Activated T-helper 1 cell treated with anti-CD3 and anti-CD28 coated beads, Interleukin-12 subunit alpha, Interleukin-12 subunit beta, Interleukin-2, Interleukin-4 antibody, amounts not matched to agents 30 ng/mL and 10 ng/mL and 1 ng/mL, durations not matched to agents 14 hours and 24 hours and 36 hours (primary cell): ENCODE results near the gene CEBPB. TPM values are rescaled to one million over a fixed set of nuclear protein-coding genes. Genes with fewer than 3 reads are reported as not detected.
A peak's percentile ranks its signal among the peaks of the same experiment; 100 is the strongest.
"Not testable (repeated sequence)": the region's sequence is repeated elsewhere in the genome, so short reads cannot be mapped to it uniquely, and the experiment has no call there.

ENCODE experiments used
- DNase-seq: peaks from one replicate; pipeline ENCODE4 v3.0.0; 2021; ENCODE audit warnings: low spot score
- H3K27ac Mint-ChIP-seq: one replicate; pipeline ENCODE4 v1.8.0; 2021; ENCODE audit warnings: mild to moderate bottlenecking, mixed read lengths
- H3K27me3 Mint-ChIP-seq: one replicate; pipeline ENCODE4 v1.8.0; 2022; ENCODE audit warnings: mild to moderate bottlenecking, moderate library complexity, mixed read lengths; ENCODE audit not compliant: insufficient read depth
- H3K36me3 Mint-ChIP-seq: one replicate; pipeline ENCODE4 v1.8.0; 2021; ENCODE audit warnings: low read depth, mixed read lengths
- H3K4me1 Mint-ChIP-seq: one replicate; pipeline ENCODE4 v1.8.0; 2021; ENCODE audit warnings: low read depth, mixed read lengths
- H3K4me3 Mint-ChIP-seq: one replicate; pipeline ENCODE4 v1.8.0; 2021; ENCODE audit warnings: mild to moderate bottlenecking, moderate library complexity, mixed read lengths
- H3K9me3 Mint-ChIP-seq: one replicate; pipeline ENCODE4 v1.8.0; 2021; ENCODE audit warnings: mixed read lengths
- intact Hi-C: fragments of 100-400 bp; cut with micrococcal nuclease; formaldehyde crosslinking; loops from one replicate; pipeline ENCODE4 v1.15.1; 2024
- total RNA-seq: library from RNA; stranded (reverse); gene quantifications from 2 replicates; pipeline ENCODE4 v1.2.3, GENCODE V29; 2022

Gene CEBPB
- total RNA-seq, 1 donor from 2014 or later = 52.3 TPM

GRCh38 chr20:50152394-50153152 is 38.1 kb upstream of the CEBPB start:
- intact Hi-C loops = loop anchor here (1.0 to 5.0 kb wide), 3 partner anchors 17 to 215 kb away; partner anchors contain the start of gene RNF114
- DNase-seq = no peak
- Mint-ChIP-seq H3K4me1 (peaks cover 59% of the 10 kb centered on the region), H3K36me3 (peaks cover 12% of the 10 kb centered on the region), H3K9me3 (no peaks in the 10 kb centered on the region), H3K4me3 (peak overlapping the region; percentile 87), H3K27ac (peak overlapping the region; percentile 79), H3K27me3 (no peaks in the 10 kb centered on the region)

- no peaks in the 10 kb centered on the region for H3K9me3 Mint-ChIP-seq
- H3K27ac Mint-ChIP-seq = peak overlapping the region; percentile 79
- peaks cover 54% of the 10 kb centered on the region for H3K4me1 Mint-ChIP-seq
- peaks cover 12% of the 10 kb centered on the region for H3K36me3 Mint-ChIP-seq
- H3K27me3 Mint-ChIP-seq = peaks cover 2% of the 10 kb centered on the region
- no peak for DNase-seq
- peak overlapping the region; percentile 87 for H3K4me3 Mint-ChIP-seq
- intact Hi-C loops = loop anchor here (1.0 to 5.0 kb wide), 3 partner anchors 16 to 216 kb away; partner anchors contain the start of gene RNF114
These were observed 37.5 kb upstream of the CEBPB start for GRCh38 chr20:50153153-50153499.

- Mint-ChIP-seq H3K4me3 (peak within 1 kb of the TSS; percentile 87), H3K27ac (peak within 1 kb of the TSS; percentile 79), H3K9me3 (no peaks in the 10 kb centered on the region), H3K36me3 (peaks cover 9% of the 10 kb centered on the region), H3K27me3 (peaks cover 4% of the 10 kb centered on the region), H3K4me1 (peaks cover 48% of the 10 kb centered on the region)
- intact Hi-C loops = loop anchor here (1.0 to 5.0 kb wide), 3 partner anchors 16 to 216 kb away; partner anchors contain the start of gene RNF114
- DNase-seq = peak; percentile 86
These were observed 36.9 kb upstream of the CEBPB start, which contains the start of gene PEDS1 for GRCh38 chr20:50153500-50154377. TSS of gene PEDS1 (minus strand) at chr20:50153723. CDS start at chr20:50153637, 86 bp downstream.

- peaks cover 12% of the 10 kb centered on the region for H3K4me1 Mint-ChIP-seq
- H3K9me3 Mint-ChIP-seq, H3K4me3 Mint-ChIP-seq, DNase-seq, H3K27ac Mint-ChIP-seq, intact Hi-C loops, H3K36me3 Mint-ChIP-seq, H3K27me3 Mint-ChIP-seq: not testable (repeated sequence)
These were observed 29.1 kb upstream of the CEBPB start for GRCh38 chr20:50161494-50161893.

GRCh38 chr20:50163570-50164317 is 26.9 kb upstream of the CEBPB start:
- intact Hi-C loops = no loop called here
- H3K9me3 Mint-ChIP-seq = no peaks in the 10 kb centered on the region
- no peak for DNase-seq
- no peak overlapping the region for H3K4me3 Mint-ChIP-seq
- H3K4me1 Mint-ChIP-seq = peaks cover 13% of the 10 kb centered on the region
- peaks cover 5% of the 10 kb centered on the region for H3K27me3 Mint-ChIP-seq
- H3K27ac Mint-ChIP-seq = no peak overlapping the region
- H3K36me3 Mint-ChIP-seq = no peaks in the 10 kb centered on the region

GRCh38 chr20:50165684-50166554 is 24.7 kb upstream of the CEBPB start:
- intact Hi-C loops = no loop called here
- H3K36me3 Mint-ChIP-seq = peaks cover 1% of the 10 kb centered on the region
- H3K4me3 Mint-ChIP-seq = peak overlapping the region; percentile 69
- peaks cover 4% of the 10 kb centered on the region for H3K9me3 Mint-ChIP-seq
- H3K4me1 Mint-ChIP-seq = peaks cover 19% of the 10 kb centered on the region
- peak overlapping the region; percentile 89 for H3K27ac Mint-ChIP-seq
- DNase-seq = peak; percentile 71
- peaks cover 5% of the 10 kb centered on the region for H3K27me3 Mint-ChIP-seq

- H3K9me3 Mint-ChIP-seq = peaks cover 4% of the 10 kb centered on the region
- peak; percentile 64 for DNase-seq
- H3K27ac Mint-ChIP-seq = no peak overlapping the region
- H3K36me3 Mint-ChIP-seq = peaks cover 1% of the 10 kb centered on the region
- H3K4me1 Mint-ChIP-seq = peaks cover 19% of the 10 kb centered on the region
- no peak overlapping the region for H3K4me3 Mint-ChIP-seq
- H3K27me3 Mint-ChIP-seq = peaks cover 13% of the 10 kb centered on the region
- intact Hi-C loops = loop anchor here (1.0 to 2.0 kb wide), 6 partner anchors 16 to 190 kb away; partner anchors contain the start of genes PEDS1 and UBE2V1
These were observed 21.3 kb upstream of the CEBPB start for GRCh38 chr20:50169329-50169823.

GRCh38 chr20:50170549-50171220 is 19.9 kb upstream of the CEBPB start:
- Mint-ChIP-seq H3K36me3 (peaks cover 1% of the 10 kb centered on the region), H3K4me1 (peaks cover 15% of the 10 kb centered on the region), H3K27me3 (peaks cover 18% of the 10 kb centered on the region), H3K4me3 (no peak overlapping the region), H3K9me3 (peaks cover 4% of the 10 kb centered on the region), H3K27ac (no peak overlapping the region)
- no peak for DNase-seq
- intact Hi-C loops = no loop called here

- Mint-ChIP-seq H3K4me1 (peaks cover 6% of the 10 kb centered on the region), H3K36me3 (peaks cover 1% of the 10 kb centered on the region), H3K27ac (no peak overlapping the region), H3K9me3 (peaks cover 4% of the 10 kb centered on the region), H3K27me3 (peaks cover 18% of the 10 kb centered on the region), H3K4me3 (no peak overlapping the region)
- no peak for DNase-seq
- intact Hi-C loops = no loop called here
These were observed 18.1 kb upstream of the CEBPB start for GRCh38 chr20:50172347-50173013.

- Mint-ChIP-seq H3K27me3 (peaks cover 13% of the 10 kb centered on the region), H3K27ac (no peak overlapping the region), H3K4me1 (peaks cover 2% of the 10 kb centered on the region), H3K9me3 (peaks cover 1% of the 10 kb centered on the region), H3K36me3 (no peaks in the 10 kb centered on the region), H3K4me3 (no peak overlapping the region)
- DNase-seq = no peak
- intact Hi-C loops = no loop called here
These were observed 16.2 kb upstream of the CEBPB start for GRCh38 chr20:50174456-50174855.
